Measurements from ENCODE around the gene LORICRIN. TPM values are rescaled to one million over a fixed set of nuclear protein-coding genes. Genes with fewer than 3 reads are reported as not detected.

LORICRIN gene
- total RNA-seq, 2 experiments from 2014 or later, result not detected

DNA sequence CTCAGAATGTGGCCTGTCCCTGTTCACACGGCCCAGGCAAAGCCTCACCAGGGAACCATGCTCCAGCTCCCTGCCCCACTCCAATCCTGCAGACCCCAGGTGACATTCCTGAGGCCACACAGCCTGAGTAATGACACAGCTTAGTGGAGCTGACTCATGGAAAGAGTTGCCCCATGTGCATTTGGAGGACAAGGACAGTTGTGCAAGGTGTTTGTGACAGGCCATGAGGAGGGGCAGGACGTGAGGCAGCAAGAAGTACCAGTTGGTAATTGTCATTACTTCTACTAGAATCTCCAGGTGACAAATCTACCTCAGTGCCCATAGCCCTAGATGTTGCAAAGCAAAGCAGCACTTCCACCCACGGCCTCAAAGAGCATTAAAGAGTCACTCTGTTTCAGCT, 26.9 kb upstream of the LORICRIN start:
- Mint-ChIP-seq H3K4me1 (no peaks in the 10 kb centered on the region), H3K9me3 (no peaks in the 10 kb centered on the region), H3K4me3 (no peak overlapping the region), H3K36me3 (no peaks in the 10 kb centered on the region), H3K27me3 (peaks cover 20% of the 10 kb centered on the region), H3K27ac (no peak overlapping the region)
- no peak for ATAC-seq (ENCODE audit: low read depth)
- POLR2A ChIA-PET, result no interaction called here
- DNase-seq, result no peak

DNA sequence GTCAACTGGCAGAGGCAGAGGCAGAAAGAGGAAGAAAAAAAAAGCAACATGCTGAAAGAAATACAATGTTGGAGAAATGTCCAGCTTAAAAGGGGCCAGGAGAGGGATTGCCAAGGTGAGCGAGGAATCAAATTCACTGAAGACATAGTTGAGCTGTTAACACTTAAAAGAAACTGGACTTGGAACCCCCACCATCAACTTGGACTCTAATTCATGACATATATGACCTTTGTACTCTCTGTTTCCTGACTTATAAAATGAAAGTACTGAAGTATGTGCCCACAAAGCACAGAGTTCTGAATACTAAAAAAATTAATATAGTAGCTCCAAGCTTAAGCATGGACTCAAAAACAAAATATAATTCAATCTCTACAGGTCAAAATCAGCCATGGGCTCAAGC, 26.0 kb upstream of the LORICRIN start:
- H3K9me3 Mint-ChIP-seq, result no peaks in the 10 kb centered on the region

DNA sequence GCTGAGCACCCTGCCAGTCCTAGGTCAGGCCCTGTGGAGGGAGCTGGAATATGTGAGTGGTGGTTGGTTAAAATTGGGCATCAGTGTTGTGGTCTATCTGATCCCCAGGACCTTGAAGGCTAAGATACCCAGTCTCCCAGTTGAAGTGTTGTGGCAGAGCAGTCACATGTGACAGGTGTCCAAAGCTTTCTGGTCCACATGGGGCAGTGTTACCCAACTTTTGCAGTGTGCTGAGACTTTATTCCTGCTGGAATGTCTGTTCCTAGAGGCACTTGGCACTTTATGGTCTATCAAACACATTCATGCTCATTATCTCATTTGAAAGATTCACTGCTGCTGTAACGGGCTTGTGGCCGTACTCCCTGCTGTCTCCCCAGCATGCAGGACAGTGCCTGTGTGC, 21.0 kb upstream of the LORICRIN start:
- H3K27me3 Mint-ChIP-seq, result peaks cover 18% of the 10 kb centered on the region
- H3K27ac Mint-ChIP-seq, result no peak overlapping the region
- no peaks in the 10 kb centered on the region for H3K36me3 Mint-ChIP-seq
- DNase-seq (no peak), ATAC-seq (ENCODE audit: low read depth) (no peak)
- no peaks in the 10 kb centered on the region for H3K4me1 Mint-ChIP-seq
- POLR2A ChIA-PET, result no interaction called here
- H3K4me3 Mint-ChIP-seq, result no peak overlapping the region
- peaks cover 2% of the 10 kb centered on the region for H3K9me3 Mint-ChIP-seq

More for the DNA sequence above, 26.0 kb upstream of the LORICRIN start:
- Mint-ChIP-seq H3K36me3 (no peaks in the 10 kb centered on the region), H3K4me1 (no peaks in the 10 kb centered on the region), H3K4me3 (no peak overlapping the region), H3K27ac (no peak overlapping the region), H3K27me3 (peaks cover 23% of the 10 kb centered on the region)
- DNase-seq (no peak), ATAC-seq (ENCODE audit: low read depth) (no peak)
- POLR2A ChIA-PET, result no interaction called here

DNA sequence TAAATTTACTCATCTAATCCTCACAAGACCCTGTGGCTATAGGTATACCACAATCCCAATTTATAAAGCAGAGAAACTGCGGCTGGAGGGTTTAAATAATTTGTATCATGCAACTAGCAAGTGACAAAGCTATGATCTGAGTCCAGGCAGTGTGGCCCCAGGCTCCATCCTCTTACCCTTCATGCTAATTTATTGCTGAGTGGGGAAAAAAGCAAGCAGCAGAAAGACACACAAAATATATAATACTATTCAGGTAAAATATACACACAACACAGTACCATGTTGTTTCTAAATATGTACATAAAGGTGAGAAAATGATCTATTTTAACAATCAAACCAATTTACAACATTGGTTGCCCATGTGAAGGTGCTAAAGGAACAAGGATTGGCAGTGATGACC, 17.3 kb upstream of the LORICRIN start:
- H3K4me3 Mint-ChIP-seq, result no peak overlapping the region

DNA sequence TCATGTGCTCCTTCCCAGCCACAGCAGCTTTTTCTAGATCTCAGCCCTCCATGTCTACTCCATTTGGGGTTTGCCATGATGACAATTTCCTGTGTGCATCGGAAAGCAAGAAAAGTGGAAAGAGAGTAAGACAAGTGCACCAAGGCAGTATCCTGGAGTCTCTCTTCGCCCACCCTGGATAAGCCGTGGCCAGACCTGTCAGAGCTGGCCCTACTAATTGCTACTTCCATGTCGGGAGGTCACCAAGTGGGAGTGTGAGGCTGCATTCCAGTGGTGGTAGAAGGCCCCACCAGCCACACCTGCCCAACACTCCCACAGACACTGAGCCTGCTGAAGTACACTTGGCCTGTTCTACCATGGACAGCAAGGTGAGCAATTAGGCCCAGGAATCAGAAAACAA, 14.0 kb upstream of the LORICRIN start:
- no peak for ATAC-seq (ENCODE audit: low read depth)
- Mint-ChIP-seq H3K4me1 (no peaks in the 10 kb centered on the region), H3K27ac (no peak overlapping the region), H3K9me3 (peaks cover 5% of the 10 kb centered on the region), H3K27me3 (peaks cover 3% of the 10 kb centered on the region), H3K4me3 (no peak overlapping the region), H3K36me3 (no peaks in the 10 kb centered on the region)
- POLR2A ChIA-PET, result no interaction called here
- no peak for DNase-seq

More for the DNA sequence above, 17.3 kb upstream of the LORICRIN start:
- H3K9me3 Mint-ChIP-seq, result peaks cover 5% of the 10 kb centered on the region
- H3K36me3 Mint-ChIP-seq, result no peaks in the 10 kb centered on the region
- peaks cover 6% of the 10 kb centered on the region for H3K27me3 Mint-ChIP-seq
- POLR2A ChIA-PET, result no interaction called here
- no peak for DNase-seq
- no peak for ATAC-seq (ENCODE audit: low read depth)
- H3K27ac Mint-ChIP-seq, result no peak overlapping the region
- no peaks in the 10 kb centered on the region for H3K4me1 Mint-ChIP-seq

DNA sequence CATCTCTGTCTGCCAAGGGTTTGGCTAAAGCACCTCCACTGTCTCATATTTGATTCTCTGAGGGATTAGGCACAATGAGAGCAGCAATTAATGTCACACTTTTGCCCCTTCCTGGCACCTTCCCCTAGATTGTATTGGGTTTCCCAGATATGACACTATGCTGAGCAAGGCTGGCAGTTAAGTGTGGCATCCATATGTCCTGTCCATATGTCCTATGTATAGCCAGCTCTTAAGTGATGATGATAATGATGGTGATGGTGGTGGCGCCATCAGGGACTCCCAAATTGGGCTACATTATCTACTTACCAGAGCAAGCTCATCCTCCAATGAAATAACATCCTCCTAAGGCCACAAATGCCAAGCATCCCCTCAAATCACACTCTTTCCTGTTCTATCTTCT, 13.5 kb upstream of the LORICRIN start:
- no peak for ATAC-seq (ENCODE audit: low read depth)

DNA sequence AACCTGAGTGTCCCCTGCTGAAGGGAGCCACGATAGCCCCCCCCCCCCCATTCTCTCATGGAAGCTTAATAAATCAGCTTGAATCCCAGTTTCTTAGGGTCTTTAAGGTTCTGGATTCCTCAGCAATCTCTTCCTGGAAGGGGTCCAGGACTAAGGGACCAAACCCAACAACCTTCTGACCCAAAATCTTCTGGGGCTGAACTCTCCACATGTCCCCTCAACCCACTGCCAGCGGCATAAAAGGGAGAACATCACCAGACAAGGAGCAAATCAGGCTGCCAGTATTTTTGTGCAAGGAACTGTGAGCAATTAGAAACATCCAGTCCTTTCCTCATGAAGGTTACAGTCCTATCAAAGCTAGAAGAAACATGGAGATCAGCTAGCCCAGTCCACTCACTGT, 12.7 kb upstream of the LORICRIN start:
- peaks cover 5% of the 10 kb centered on the region for H3K27me3 Mint-ChIP-seq
- ATAC-seq (ENCODE audit: low read depth), result no peak

More for the DNA sequence above, 13.5 kb upstream of the LORICRIN start:
- Mint-ChIP-seq H3K4me1 (no peaks in the 10 kb centered on the region), H3K4me3 (no peak overlapping the region), H3K9me3 (peaks cover 5% of the 10 kb centered on the region), H3K27ac (no peak overlapping the region), H3K27me3 (peaks cover 3% of the 10 kb centered on the region), H3K36me3 (no peaks in the 10 kb centered on the region)
- DNase-seq, result no peak
- POLR2A ChIA-PET, result no interaction called here

DNA sequence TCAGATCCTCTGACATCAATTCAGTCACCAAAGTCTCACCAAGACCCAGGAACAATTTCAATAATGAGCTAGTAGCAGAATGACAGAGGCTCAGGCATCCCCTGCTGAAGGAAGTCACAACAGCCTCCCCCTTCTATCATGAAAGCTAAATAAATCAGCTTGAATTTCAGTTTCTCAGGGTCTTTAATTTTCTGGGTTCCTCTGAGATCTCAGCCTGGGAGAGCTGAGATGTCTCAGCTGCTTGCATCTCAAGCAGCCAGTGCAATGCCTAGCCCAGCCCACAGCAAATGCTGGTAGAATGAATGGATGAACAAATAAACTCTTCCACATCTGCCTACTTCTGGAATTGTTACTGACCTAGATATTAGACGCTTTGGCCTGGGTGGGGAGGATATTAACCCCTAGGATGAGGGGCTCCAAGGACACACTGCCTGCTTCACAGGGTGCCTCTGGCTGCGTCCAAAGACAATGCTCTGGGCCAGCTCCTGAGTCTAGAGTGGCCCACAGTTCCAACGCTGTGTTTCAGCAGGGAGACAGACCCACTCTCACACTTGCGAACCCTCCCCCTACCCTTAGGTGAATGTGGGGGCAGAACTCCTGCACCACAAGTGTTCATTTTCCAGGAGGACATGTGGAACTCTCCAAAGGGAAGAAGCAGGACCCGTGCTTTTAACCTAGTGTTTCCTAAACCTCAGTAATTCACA, 11.2 kb upstream of the LORICRIN start:
- Mint-ChIP-seq H3K4me3 (no peak overlapping the region), H3K36me3 (no peaks in the 10 kb centered on the region), H3K9me3 (peaks cover 3% of the 10 kb centered on the region), H3K27me3 (peaks cover 2% of the 10 kb centered on the region), H3K4me1 (no peaks in the 10 kb centered on the region), H3K27ac (no peak overlapping the region)
- POLR2A ChIA-PET, result no interaction called here
- DNase-seq (no peak), ATAC-seq (ENCODE audit: low read depth) (no peak)

More for the DNA sequence above, 12.7 kb upstream of the LORICRIN start:
- Mint-ChIP-seq H3K36me3 (no peaks in the 10 kb centered on the region), H3K9me3 (peaks cover 5% of the 10 kb centered on the region), H3K27ac (no peak overlapping the region), H3K4me3 (no peak overlapping the region), H3K4me1 (no peaks in the 10 kb centered on the region)
- no peak for DNase-seq
- POLR2A ChIA-PET, result no interaction called here

DNA sequence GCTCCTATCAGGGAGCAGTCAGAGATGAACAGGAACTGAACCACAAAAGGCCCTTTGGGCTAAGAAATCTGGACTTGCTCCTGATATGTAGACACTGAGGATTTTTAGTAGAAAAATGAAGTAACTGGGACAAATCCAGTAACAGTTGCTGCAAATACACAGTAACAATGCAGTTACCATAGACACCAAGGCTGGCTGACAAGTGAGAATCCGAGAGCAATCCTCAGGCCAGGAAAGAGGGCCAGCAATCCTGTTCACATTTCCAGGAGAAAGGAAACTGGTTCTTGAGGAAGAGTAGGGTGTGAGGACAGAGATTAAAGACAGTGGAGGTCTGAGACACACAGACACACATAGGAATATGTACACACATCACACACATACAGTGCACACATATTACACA, 9.3 kb upstream of the LORICRIN start:
- Mint-ChIP-seq H3K4me1 (peaks cover 4% of the 10 kb centered on the region), H3K36me3 (no peaks in the 10 kb centered on the region), H3K27ac (no peak overlapping the region), H3K9me3 (no peaks in the 10 kb centered on the region), H3K27me3 (peaks cover 2% of the 10 kb centered on the region), H3K4me3 (no peak overlapping the region)
- POLR2A ChIA-PET, result no interaction called here
- ATAC-seq (ENCODE audit: low read depth) (no peak), DNase-seq (no peak)

DNA sequence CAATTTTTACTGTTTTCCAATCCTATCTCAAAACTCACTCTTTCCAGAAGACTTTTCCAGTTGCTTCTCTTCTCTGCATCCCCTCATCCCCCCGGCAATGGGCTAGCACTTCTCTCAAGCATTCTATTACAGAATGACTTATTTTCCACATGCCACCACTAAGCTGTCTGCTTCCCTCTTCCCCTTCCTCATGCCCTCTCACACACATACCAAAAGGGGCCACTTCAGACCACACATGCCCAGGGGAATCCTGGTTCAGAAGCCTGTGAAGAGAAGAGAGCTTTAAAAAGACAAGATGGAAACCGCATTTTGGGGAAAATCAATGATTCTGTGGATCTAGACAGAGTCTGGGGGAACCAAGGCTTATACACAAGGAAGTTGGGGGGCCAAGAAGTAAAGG, 8.4 kb upstream of the LORICRIN start:
- no peak overlapping the region for H3K4me3 Mint-ChIP-seq
- DNase-seq (no peak), ATAC-seq (ENCODE audit: low read depth) (no peak)
- H3K9me3 Mint-ChIP-seq, result no peaks in the 10 kb centered on the region
- POLR2A ChIA-PET, result no interaction called here
- H3K4me1 Mint-ChIP-seq, result peaks cover 4% of the 10 kb centered on the region
- H3K27ac Mint-ChIP-seq, result no peak overlapping the region
- no peaks in the 10 kb centered on the region for H3K36me3 Mint-ChIP-seq
- H3K27me3 Mint-ChIP-seq, result peaks cover 2% of the 10 kb centered on the region

DNA sequence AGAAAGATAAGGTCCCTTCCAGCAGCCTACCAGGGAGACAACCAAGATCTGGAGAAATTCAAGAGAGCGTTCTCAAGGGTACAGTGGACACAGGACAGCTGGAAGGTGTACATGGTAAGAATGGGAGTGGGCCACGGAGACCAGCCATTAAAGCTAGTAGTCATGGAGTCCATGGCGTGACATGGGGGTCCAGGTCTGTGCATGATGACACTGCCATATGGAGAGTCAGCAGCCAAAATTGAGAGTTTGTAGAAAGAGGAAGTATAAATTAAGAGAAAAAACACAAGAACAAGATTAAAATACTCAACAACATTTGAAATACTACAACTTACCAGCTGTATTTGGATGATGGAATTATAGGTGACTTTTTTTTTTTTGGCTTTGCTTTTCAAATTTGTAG, 7.9 kb upstream of the LORICRIN start:
- peaks cover 2% of the 10 kb centered on the region for H3K27me3 Mint-ChIP-seq
- DNase-seq (no peak), ATAC-seq (ENCODE audit: low read depth) (no peak)
- no peak overlapping the region for H3K4me3 Mint-ChIP-seq
- H3K27ac Mint-ChIP-seq, result no peak overlapping the region
- POLR2A ChIA-PET, result no interaction called here
- no peaks in the 10 kb centered on the region for H3K9me3 Mint-ChIP-seq
- peaks cover 4% of the 10 kb centered on the region for H3K4me1 Mint-ChIP-seq
- H3K36me3 Mint-ChIP-seq, result no peaks in the 10 kb centered on the region

DNA sequence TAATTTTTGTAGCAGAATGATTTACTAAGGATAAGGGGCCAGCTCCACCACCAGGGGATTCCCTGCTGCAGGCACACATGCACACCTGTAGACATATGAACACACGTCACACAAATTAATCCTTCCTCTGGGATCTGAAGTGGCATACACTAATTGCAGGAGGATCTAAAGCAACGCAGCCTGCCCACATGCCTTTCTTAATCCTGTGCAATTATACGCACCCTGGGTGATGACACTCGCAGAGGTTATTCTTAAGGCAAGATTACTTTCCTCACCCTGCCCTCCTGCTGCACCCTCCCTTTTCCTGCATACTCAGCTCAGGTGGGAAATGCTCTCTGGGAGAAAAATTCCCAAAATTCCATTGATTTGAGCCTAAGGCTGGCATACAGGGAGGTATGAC, 7.5 kb upstream of the LORICRIN start:
- H3K27ac Mint-ChIP-seq, result no peak overlapping the region
- no peak for ATAC-seq (ENCODE audit: low read depth)
- peaks cover 4% of the 10 kb centered on the region for H3K4me1 Mint-ChIP-seq
- POLR2A ChIA-PET, result no interaction called here
- no peaks in the 10 kb centered on the region for H3K36me3 Mint-ChIP-seq
- no peaks in the 10 kb centered on the region for H3K9me3 Mint-ChIP-seq
- DNase-seq, result no peak
- no peak overlapping the region for H3K4me3 Mint-ChIP-seq
- H3K27me3 Mint-ChIP-seq, result peaks cover 2% of the 10 kb centered on the region

DNA sequence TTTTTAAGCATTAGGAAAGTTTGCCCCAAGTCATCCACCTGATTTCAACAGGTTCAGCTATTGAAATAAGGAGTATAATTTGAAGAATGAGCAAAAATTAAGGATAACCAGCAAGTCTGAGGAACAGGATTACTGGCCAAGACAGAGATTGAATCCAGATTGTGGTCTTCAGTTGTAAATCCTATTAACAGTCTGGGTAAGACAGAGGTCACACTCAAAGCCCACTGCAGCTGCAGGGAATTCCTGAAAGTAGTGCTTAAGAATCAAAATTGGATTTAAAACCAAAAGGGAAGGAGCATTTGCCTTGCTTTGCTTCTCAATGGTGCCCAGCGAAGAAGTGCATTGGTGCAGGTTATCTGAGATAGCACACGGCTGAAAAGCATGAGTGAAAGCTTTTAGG, 6.4 kb upstream of the LORICRIN start:
- H3K36me3 Mint-ChIP-seq, result no peaks in the 10 kb centered on the region
- no peak for ATAC-seq (ENCODE audit: low read depth)
- no peak overlapping the region for H3K27ac Mint-ChIP-seq
- H3K4me1 Mint-ChIP-seq, result peaks cover 4% of the 10 kb centered on the region
- H3K9me3 Mint-ChIP-seq, result no peaks in the 10 kb centered on the region
- no peak overlapping the region for H3K4me3 Mint-ChIP-seq
- peaks cover 6% of the 10 kb centered on the region for H3K27me3 Mint-ChIP-seq
- no peak for DNase-seq
- POLR2A ChIA-PET, result no interaction called here

DNA sequence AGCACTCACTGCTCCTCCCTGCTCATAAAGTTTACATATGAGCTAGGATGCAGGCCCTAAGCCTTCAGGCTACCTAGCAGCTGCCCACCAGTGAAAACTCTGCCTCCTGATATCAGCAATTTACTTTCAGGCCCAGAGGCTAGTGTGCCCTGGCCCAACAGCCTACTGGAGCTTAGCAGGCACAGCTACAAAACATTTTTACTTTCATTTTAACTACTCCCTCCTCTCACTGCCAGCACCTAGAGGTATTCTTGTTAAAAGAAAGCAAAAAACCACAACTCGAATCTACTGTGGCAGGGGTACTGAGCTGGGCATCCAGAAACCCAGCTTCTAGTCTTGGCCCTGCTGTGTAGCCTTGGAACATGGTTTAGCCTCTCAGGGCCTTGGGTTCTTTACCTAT, 5.8 kb upstream of the LORICRIN start:
- H3K4me3 Mint-ChIP-seq, result no peak overlapping the region
- H3K27ac Mint-ChIP-seq, result no peak overlapping the region
- peaks cover 7% of the 10 kb centered on the region for H3K27me3 Mint-ChIP-seq
- POLR2A ChIA-PET, result no interaction called here
- DNase-seq, result no peak
- no peaks in the 10 kb centered on the region for H3K36me3 Mint-ChIP-seq
- peaks cover 4% of the 10 kb centered on the region for H3K4me1 Mint-ChIP-seq
- no peaks in the 10 kb centered on the region for H3K9me3 Mint-ChIP-seq
- ATAC-seq (ENCODE audit: low read depth), result no peak
